GM12865 (cell line): ENCODE data around the gene CLEC4D.

Source experiments
- DNase-seq: peaks from one replicate; pipeline ENCODE4 v3.0.0; 2010; ENCODE audit warnings: low read depth
- H3K4me3 ChIP-seq: 2 replicates; pipeline ENCODE4 v1.5.1; 2011; ENCODE audit warnings: mild to moderate bottlenecking, low read depth, low read length, control low read depth
- CTCF ChIP-seq: IDR thresholded peaks from 2 replicates; pipeline ENCODE4 v1.5.1; 2011; ENCODE audit warnings: low read length, control low read depth, low read depth, inconsistent platforms; ENCODE audit not compliant: insufficient read depth; ENCODE audit errors: missing control alignments

The CLEC4D gene

GRCh38 chr12:8513256-8513655 is at the start of gene CLEC4D:
TSS of gene CLEC4D (plus strand) at chr12:8513503. CDS start at chr12:8513733, 230 bp downstream.
- H3K4me3 ChIP-seq = no peak within 1 kb of the TSS
- DNase-seq = no peak
- TF ChIP-seq CTCF = no peak

GRCh38 chr12:8465301-8465996 is 47.9 kb upstream of the CLEC4D start:
- TF ChIP-seq CTCF = no peak
- DNase-seq = no peak

GRCh38 chr12:8466241-8466640 is 47.1 kb upstream of the CLEC4D start:
- DNase-seq = no peak
- TF ChIP-seq CTCF = no peak
- no peak overlapping the region for H3K4me3 ChIP-seq

More at GRCh38 chr12:8465301-8465996, 47.9 kb upstream of the CLEC4D start:
- no peak overlapping the region for H3K4me3 ChIP-seq

- no peak for DNase-seq
- H3K4me3 ChIP-seq = no peak overlapping the region
Measured at GRCh38 chr12:8471090-8471489, 42.2 kb upstream of the CLEC4D start.

GRCh38 chr12:8475508-8476203 is 37.6 kb upstream of the CLEC4D start:
- H3K4me3 ChIP-seq = no peak overlapping the region
- TF ChIP-seq CTCF = no peak
- no peak for DNase-seq

More at GRCh38 chr12:8471090-8471489, 42.2 kb upstream of the CLEC4D start:
- no peak for TF ChIP-seq CTCF

- DNase-seq = no peak
- H3K4me3 ChIP-seq = no peak overlapping the region
- no peak for TF ChIP-seq CTCF
Measured at GRCh38 chr12:8482571-8483061, 30.7 kb upstream of the CLEC4D start.
